Measurements from ENCODE around the gene RNF13.

RNF13 gene

GRCh38 chr3:149958171-149958796, 145.3 kb downstream of the RNF13 start:
- Histone ChIP-seq H3K4me3 (ENCODE audit: low read length) (no peak overlapping the region), H3K9me3 (replicated peaks; ENCODE audit: insufficient read depth, low read length) (no peaks in the 10 kb centered on the region), H3K4me1 (ENCODE audit: low read length) (peaks cover 11% of the 10 kb centered on the region), H3K9ac (ENCODE audit: low read length) (no peak overlapping the region), H3K4me2 (ENCODE audit: low read depth, low read length) (no peak overlapping the region), H2AFZ (ENCODE audit: low read length) (no peak overlapping the region), H3F3A (ENCODE audit: insufficient read depth, low read length) (no peaks in the 10 kb centered on the region), H3K36me3 (replicated peaks; ENCODE audit: insufficient read depth, low read length) (no peaks in the 10 kb centered on the region), H3K79me2 (ENCODE audit: low read length) (no peaks in the 10 kb centered on the region), H4K20me1 (ENCODE audit: insufficient read depth, low read length) (no peaks in the 10 kb centered on the region), H3K27me3 (replicated peaks; ENCODE audit: insufficient read depth, low read length) (no peaks in the 10 kb centered on the region), H3K27ac (ENCODE audit: low read length) (no peak overlapping the region), H3K9me2 (replicated peaks; ENCODE audit: insufficient read depth, low read length) (no peaks in the 10 kb centered on the region)
- DNase-seq: no peak
- TF ChIP-seq EZH2 (optimal IDR thresholded peaks at IDR 0.05; ENCODE audit: low read depth, low read length) (no peak), CTCF (IDR thresholded peaks at IDR 0.05; ENCODE audit: low read length) (no peak)

- Histone ChIP-seq H3K4me3 (ENCODE audit: low read length) (no peak overlapping the region), H3K9ac (ENCODE audit: low read length) (no peak overlapping the region), H3K27me3 (replicated peaks; ENCODE audit: insufficient read depth, low read length) (no peaks in the 10 kb centered on the region), H3K79me2 (ENCODE audit: low read length) (no peaks in the 10 kb centered on the region), H3K9me3 (replicated peaks; ENCODE audit: insufficient read depth, low read length) (no peaks in the 10 kb centered on the region), H3K9me2 (replicated peaks; ENCODE audit: insufficient read depth, low read length) (no peaks in the 10 kb centered on the region), H4K20me1 (ENCODE audit: insufficient read depth, low read length) (no peaks in the 10 kb centered on the region), H3F3A (ENCODE audit: insufficient read depth, low read length) (no peaks in the 10 kb centered on the region), H3K4me2 (ENCODE audit: low read depth, low read length) (no peak overlapping the region), H3K36me3 (replicated peaks; ENCODE audit: insufficient read depth, low read length) (no peaks in the 10 kb centered on the region), H3K4me1 (ENCODE audit: low read length) (peaks cover 5% of the 10 kb centered on the region), H3K27ac (ENCODE audit: low read length) (no peak overlapping the region), H2AFZ (ENCODE audit: low read length) (no peak overlapping the region)
- no peak for TF ChIP-seq EZH2 (optimal IDR thresholded peaks at IDR 0.05; ENCODE audit: low read depth, low read length)
- no peak for TF ChIP-seq CTCF (IDR thresholded peaks at IDR 0.05; ENCODE audit: low read length)
- no peak for TF ChIP-seq EZH2phosphoT487 (IDR thresholded peaks at IDR 0.05; ENCODE audit: low read length)
- no peak for DNase-seq
Observed at GRCh38 chr3:149959443-149959842, 146.4 kb downstream of the RNF13 start.

GRCh38 chr3:149963485-149963884, 150.5 kb downstream of the RNF13 start:
- Histone ChIP-seq H3K9ac (ENCODE audit: low read length) (no peak overlapping the region), H3K27ac (ENCODE audit: low read length) (no peak overlapping the region), H3K79me2 (ENCODE audit: low read length) (no peaks in the 10 kb centered on the region), H3K9me3 (replicated peaks; ENCODE audit: insufficient read depth, low read length) (no peaks in the 10 kb centered on the region), H3K4me3 (ENCODE audit: low read length) (no peak overlapping the region), H4K20me1 (ENCODE audit: insufficient read depth, low read length) (no peaks in the 10 kb centered on the region), H3F3A (ENCODE audit: insufficient read depth, low read length) (no peaks in the 10 kb centered on the region), H3K4me1 (ENCODE audit: low read length) (no peaks in the 10 kb centered on the region), H3K9me2 (replicated peaks; ENCODE audit: insufficient read depth, low read length) (no peaks in the 10 kb centered on the region), H3K4me2 (ENCODE audit: low read depth, low read length) (no peak overlapping the region), H3K36me3 (replicated peaks; ENCODE audit: insufficient read depth, low read length) (no peaks in the 10 kb centered on the region), H2AFZ (ENCODE audit: low read length) (no peak overlapping the region), H3K27me3 (replicated peaks; ENCODE audit: insufficient read depth, low read length) (no peaks in the 10 kb centered on the region)
- no peak for DNase-seq
- TF ChIP-seq CTCF (IDR thresholded peaks at IDR 0.05; ENCODE audit: low read length) (no peak), EZH2 (optimal IDR thresholded peaks at IDR 0.05; ENCODE audit: low read depth, low read length) (no peak), EZH2phosphoT487 (IDR thresholded peaks at IDR 0.05; ENCODE audit: low read length) (no peak)

Data from MM.1S (cell line).